CD14-positive monocyte (primary cell): Measurements from ENCODE around the gene FOXP1. TPM values are rescaled to one million over a fixed set of nuclear protein-coding genes. Genes with fewer than 3 reads are reported as not detected.

Experiments used
- DNase-seq, 3 donors: peaks; one replicate each; pipeline ENCODE4 v3.0.0-alpha.2; 2011 to 2022
- H2AFZ ChIP-seq: 2 replicates; pipeline ENCODE4 v1.6.0; 2012; ENCODE audit warnings: mild to moderate bottlenecking, low read depth, low read length, inconsistent platforms; ENCODE audit not compliant: insufficient read depth, poor library complexity, severe bottlenecking
- H3K27ac ChIP-seq, 2 donors: 1 replicate in 1 of 2; 2 replicates in 1 of 2; pipeline ENCODE4 v1.5.1; 2012 to 2013; ENCODE audit warnings: low read length in 2 of 2, control low read depth in 1 of 2, inconsistent platforms in 1 of 2, low read depth in 1 of 2, mild to moderate bottlenecking in 1 of 2
- H3K27me3 ChIP-seq, 2 donors: one replicate each; pipeline versions ENCODE4 v1.6.0 to v1.6.1; 2011 to 2013; ENCODE audit warnings: low read length in 2 of 2; ENCODE audit not compliant: control insufficient read depth in 2 of 2, insufficient read depth in 2 of 2
- H3K36me3 ChIP-seq, 2 donors: replicated peaks in 1 of 2; 1 replicate in 1 of 2; 2 replicates in 1 of 2; pipeline versions ENCODE4 v1.5.1 to v1.6.1; 2012 to 2013; ENCODE audit warnings: low read length in 2 of 2, control low read depth in 1 of 2, inconsistent platforms in 1 of 2, mild to moderate bottlenecking in 1 of 2; ENCODE audit not compliant: insufficient read depth in 2 of 2, control insufficient read depth in 1 of 2
- H3K4me1 ChIP-seq, 2 donors: 1 replicate in 1 of 2; 2 replicates in 1 of 2; pipeline versions ENCODE4 v1.5.1 to v1.6.1; 2012 to 2013; ENCODE audit warnings: low read length in 2 of 2, control low read depth in 1 of 2, inconsistent platforms in 1 of 2, mild to moderate bottlenecking in 1 of 2, moderate library complexity in 1 of 2; ENCODE audit not compliant: insufficient read depth in 2 of 2, control insufficient read depth in 1 of 2
- H3K4me2 ChIP-seq: replicated peaks from 2 replicates; pipeline ENCODE3; 2012; ENCODE audit warnings: low read length, moderate library complexity, mild to moderate bottlenecking; ENCODE audit not compliant: poor library complexity, severe bottlenecking; ENCODE audit errors: extremely low read depth
- H3K4me3 ChIP-seq, 3 experiments: fragments of 200-600 bp in 1 of 3; sonication (generic) in 1 of 3; replicated peaks in 1 of 3; 1 replicate in 2 of 3; 2 replicates in 1 of 3; pipeline ENCODE4 v1.5.1; 2011 to 2013; ENCODE audit warnings: low read length in 3 of 3, mild to moderate bottlenecking in 3 of 3, control low read depth in 2 of 3, low read depth in 2 of 3, inconsistent platforms in 1 of 3, moderate library complexity in 1 of 3
- H3K79me2 ChIP-seq: 2 replicates; pipeline ENCODE4 v1.6.0; 2012; ENCODE audit warnings: mild to moderate bottlenecking, control low read depth, inconsistent platforms, low read length, moderate library complexity; ENCODE audit not compliant: insufficient read depth
- H3K9ac ChIP-seq: 2 replicates; pipeline ENCODE4 v1.6.0; 2017; ENCODE audit warnings: low read length, mild to moderate bottlenecking; ENCODE audit not compliant: insufficient read depth, poor library complexity, severe bottlenecking
- H3K9me3 ChIP-seq, 2 donors: replicated peaks in 1 of 2; 1 replicate in 1 of 2; 2 replicates in 1 of 2; pipeline versions ENCODE4 v1.5.1 to v1.6.1; 2012 to 2013; ENCODE audit warnings: low read length in 2 of 2, control low read depth in 1 of 2; ENCODE audit not compliant: control insufficient read depth in 1 of 2, insufficient read depth in 1 of 2
- H4K20me1 ChIP-seq: 2 replicates; pipeline ENCODE4 v1.6.0; 2012; ENCODE audit warnings: mild to moderate bottlenecking, low read length, control low read depth, moderate library complexity; ENCODE audit not compliant: insufficient read depth
- H3K27ac Mint-ChIP-seq, 7 donors: one replicate each; pipeline ENCODE4 v1.8.0; 2020; ENCODE audit warnings: mild to moderate bottlenecking in 7 of 7, mixed read lengths in 7 of 7, moderate library complexity in 6 of 7, inconsistent platforms in 2 of 7
- H3K27me3 Mint-ChIP-seq, 3 donors: one replicate each; pipeline ENCODE4 v1.8.0; 2021 to 2022; ENCODE audit warnings: low read depth in 3 of 3, mild to moderate bottlenecking in 3 of 3, mixed read lengths in 3 of 3, moderate library complexity in 3 of 3, inconsistent platforms in 1 of 3
- H3K36me3 Mint-ChIP-seq, 2 donors: one replicate each; pipeline ENCODE4 v1.8.0; 2020; ENCODE audit warnings: mixed read lengths in 2 of 2, inconsistent platforms in 1 of 2, mild to moderate bottlenecking in 1 of 2
- H3K4me1 Mint-ChIP-seq: one replicate; pipeline ENCODE4 v1.8.0; 2020; ENCODE audit warnings: mild to moderate bottlenecking, mixed read lengths
- H3K4me3 Mint-ChIP-seq, 2 donors: one replicate each; pipeline ENCODE4 v1.8.0; 2020; ENCODE audit warnings: mild to moderate bottlenecking in 2 of 2, mixed read lengths in 2 of 2, moderate library complexity in 1 of 2
- H3K9me3 Mint-ChIP-seq, 7 donors: one replicate each; pipeline ENCODE4 v1.8.0; 2020 to 2022; ENCODE audit warnings: mixed read lengths in 7 of 7, mild to moderate bottlenecking in 6 of 7, moderate library complexity in 6 of 7, inconsistent platforms in 2 of 7
- CTCF ChIP-seq: fragments of 200-600 bp; IDR thresholded peaks from one replicate; pipeline ENCODE4 v1.8.0; 2022; ENCODE audit warnings: antibody characterized with exemption, mild to moderate bottlenecking
- WGBS: methylation state at CpG from one replicate; pipeline ENCODE4 v1.1.5; 2013; ENCODE audit warnings: missing lambda C conversion rate; ENCODE audit not compliant: insufficient coverage; 5-methylcytosine and 5-hydroxymethylcytosine counted together
- intact Hi-C, 2 donors: fragments of 100-400 bp; cut with micrococcal nuclease; formaldehyde crosslinking; loops; one replicate each; pipeline versions ENCODE4 v1.15.0 to v1.15.1; 2023
- polyA plus RNA-seq, 3 donors: library from polyadenylated mRNA; depleted of rRNA in 1 of 3; unstranded in 2 of 3; stranded (reverse) in 1 of 3; fragments of 300-500 nt in 2 of 3; fragments of >200 nt in 1 of 3; fragmentation: Illumina TruSeq in 2 of 3; gene quantifications; 1 replicate in 2 of 3; 2 replicates in 1 of 3; pipeline ENCODE4 v1.2.3, GENCODE V29; 2012 to 2021
- small RNA-seq: library from RNA; depleted of rRNA; stranded (forward); fragments of <200 nt; gene quantifications from one replicate; pipeline ENCODE3, GENCODE V24; 2012; ENCODE audit warnings: low read depth; ENCODE audit not compliant: insufficient read length

FOXP1 gene
- polyA plus RNA-seq, 3 donors = 25.7 to 42.6 (median 27.8) TPM

- DNase-seq = no peak
- Histone ChIP-seq H3K4me3 (no peak overlapping the region), H3K4me1 (no peaks in the 10 kb centered on the region), H4K20me1 (no peaks in the 10 kb centered on the region), H3K36me3 (no peaks in the 10 kb centered on the region), H3K9me3 (no peaks in the 10 kb centered on the region), H3K9ac (no peak overlapping the region), H3K79me2 (no peaks in the 10 kb centered on the region), H3K27ac (no peak overlapping the region), H2AFZ (no peak overlapping the region), H3K27me3 (no peaks in the 10 kb centered on the region), H3K4me2 (no peak overlapping the region)
- Mint-ChIP-seq H3K4me1 (no peaks in the 10 kb centered on the region), H3K27ac (no peak overlapping the region), H3K4me3 (no peak overlapping the region), H3K27me3 (peaks cover 0 to 7% (median 5%) of the 10 kb centered on the region in 3 donors), H3K9me3 (peaks cover 0 to 2% (median 0%) of the 10 kb centered on the region in 7 donors), H3K36me3 (no peaks in the 10 kb centered on the region)
- intact Hi-C loops = loop anchor here in 1 of 2 donors (10.0 kb wide), 1 partner anchor 251 kb away; no protein-coding TSS in a partner anchor
- WGBS = 98% methylated on average over 9 of the region's 11 CpGs
- no peak for TF ChIP-seq CTCF
These were observed 678.0 kb downstream of the FOXP1 start for GRCh38 chr3:70905491-70905890.

Small RNA genes within 50 kb of the gene (small RNA-seq; reads per million reads assigned to genes)
- 0.94 reads per million for gene MIR1284

Other genes starting within 250 kb of the FOXP1 start
- gene EIF4E3, start 141.7 kb upstream of the FOXP1 start, polyA plus RNA-seq = 100 to 1,000 TPM in 1 of 3 donors, 10 to 100 TPM in 2; 35.6 to 111 (median 58.6) TPM
- 10 to 100 TPM in 1 of 3 donors, 1 to 10 TPM in 2; 5.7 to 19.6 (median 6.6) TPM for gene GPR27, start 170.1 kb upstream of the FOXP1 start, polyA plus RNA-seq
- 10 to 100 TPM; 25.4 to 81.7 (median 37.8) TPM for gene PROK2, start 201.4 kb upstream of the FOXP1 start, polyA plus RNA-seq